ENCODE results near the gene FLYWCH1.

The FLYWCH1 gene

DNA sequence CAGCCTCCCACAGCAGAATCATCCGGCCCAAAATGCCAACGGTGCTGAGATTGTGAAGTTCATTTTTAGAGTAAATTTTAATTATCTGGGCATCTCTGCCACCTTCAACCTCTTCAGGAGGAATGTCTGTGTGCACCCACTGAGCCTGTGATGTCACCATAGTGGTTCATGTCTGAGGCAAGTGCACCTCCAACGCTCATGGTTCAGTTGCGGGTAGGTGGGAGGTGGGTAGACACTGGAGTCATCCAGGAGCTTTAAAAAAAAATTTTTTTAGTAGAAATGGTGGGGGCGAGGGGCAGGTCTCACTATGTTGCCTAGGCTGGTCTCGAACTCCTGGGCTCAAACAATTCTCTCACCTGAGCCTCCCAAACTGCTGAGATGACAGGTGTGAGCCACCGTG lies 1.9 kb downstream of the FLYWCH1 start:
- peak overlapping the region in 2 of 10 experiments; percentile 65 to 79; a peak in 2 of 20 replicates for H3K4me3 ChIP-seq
- H3K4me2 ChIP-seq: peak overlapping the region; percentile 71 to 98 (median 92)

DNA sequence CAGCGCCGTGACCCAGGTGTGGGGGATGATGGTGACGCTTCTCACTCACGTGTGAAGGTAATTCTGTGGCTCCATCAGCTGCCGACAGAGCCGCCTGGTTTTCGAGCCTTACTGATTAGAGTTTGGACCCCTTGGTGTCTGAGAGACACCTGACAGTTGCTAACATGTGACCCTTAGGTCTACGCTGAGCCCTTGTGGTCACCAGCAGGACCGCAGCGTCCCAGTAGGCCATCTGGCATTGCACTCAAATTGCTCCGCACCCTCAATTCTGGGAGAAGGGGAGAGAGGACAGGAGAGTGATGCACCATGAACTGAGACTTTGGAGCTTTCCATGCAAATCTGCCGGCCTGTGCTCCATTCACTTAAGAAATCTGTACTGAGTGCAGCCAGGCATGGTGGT lies 2.5 kb downstream of the FLYWCH1 start:
- Histone ChIP-seq H3K36me3 (peaks cover 15 to 46% (median 35%) of the 10 kb centered on the region in 11 experiments; a peak in 21 of 22 replicates), H3K4me3 (no peak overlapping the region), H3K4me2 (0 out of 22 replicates have a peak overlapping the region, but pooled peaks of 1 of the 11 experiments have one; percentile 83), H3K27me3 (no peaks in the 10 kb centered on the region), H3K9me3 (replicated peaks in 1 of 11) (no peaks in the 10 kb centered on the region), H3K27ac (no peak overlapping the region), H3K9ac (peak overlapping the region in 1 of 11 experiments; percentile 14; a peak in 1 of 22 replicates), H4K20me1 (peaks cover 0 to 12% (median 8%) of the 10 kb centered on the region in 11 experiments; a peak in 9 of 22 replicates), H3K4me1 (peaks cover 18 to 54% (median 36%) of the 10 kb centered on the region in 10 experiments)
- no peak for TF ChIP-seq Cebpa-rat (IDR thresholded peaks at IDR 0.05)

More for the DNA sequence above, 1.9 kb downstream of the FLYWCH1 start:
- no peak for TF ChIP-seq Cebpa-rat (IDR thresholded peaks at IDR 0.05)
- H3K9me3 ChIP-seq (replicated peaks in 1 of 11): no peaks in the 10 kb centered on the region
- no peak overlapping the region for H3K27ac ChIP-seq
- peaks cover 18 to 53% (median 36%) of the 10 kb centered on the region in 10 experiments for H3K4me1 ChIP-seq
- no peaks in the 10 kb centered on the region for H3K27me3 ChIP-seq
- peak overlapping the region in 4 of 11 experiments; percentile 84 to 88 (median 87); a peak in 6 of 22 replicates for H3K9ac ChIP-seq
- peaks cover 14 to 42% (median 29%) of the 10 kb centered on the region in 11 experiments; a peak in 21 of 22 replicates for H3K36me3 ChIP-seq
- H4K20me1 ChIP-seq: peaks cover 0 to 12% (median 8%) of the 10 kb centered on the region in 11 experiments; a peak in 9 of 22 replicates

DNA sequence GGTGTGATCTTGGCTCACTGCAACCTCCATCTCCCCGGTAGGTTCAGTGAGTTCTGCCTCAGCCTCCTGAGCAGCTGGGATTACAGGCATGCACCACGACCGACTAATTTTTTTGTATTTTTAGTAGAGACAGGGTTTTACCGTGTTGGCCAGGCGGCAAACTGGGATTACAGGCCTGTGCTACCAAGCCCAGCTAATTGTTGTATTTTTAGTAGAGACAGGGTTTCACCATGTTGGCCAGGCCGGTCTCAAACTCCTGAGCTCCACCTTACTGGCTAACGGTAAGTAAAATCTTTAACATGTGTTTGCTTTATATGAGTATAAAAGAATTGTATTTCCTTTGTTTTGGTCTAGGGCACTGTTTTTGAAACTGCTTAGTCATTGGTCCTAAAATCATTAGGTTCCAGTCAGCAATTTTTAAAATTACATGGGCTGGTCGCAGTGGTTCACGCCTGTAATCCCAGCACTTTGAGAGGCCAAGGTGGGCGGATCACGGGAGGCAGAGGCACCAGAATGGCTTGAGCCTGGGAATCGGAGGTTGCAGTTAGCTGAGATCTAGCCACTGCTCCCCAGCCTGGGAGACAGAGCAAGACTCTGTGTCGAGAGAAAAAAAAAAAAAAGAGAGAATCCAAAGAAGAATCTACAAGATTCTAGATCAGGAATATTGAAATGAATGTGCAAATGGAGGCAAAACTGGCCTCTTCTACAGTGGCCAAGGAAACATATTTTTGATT lies 3.6 kb downstream of the FLYWCH1 start:
- Histone ChIP-seq H3K4me2 (peak overlapping the region in 7 of 11 experiments; percentile 2 to 83 (median 59); a peak in 12 of 22 replicates), H3K4me1 (peaks cover 18 to 58% (median 36%) of the 10 kb centered on the region in 10 experiments), H3K9ac (peak overlapping the region in 8 of 11 experiments; percentile 3 to 53 (median 42); a peak in 11 of 22 replicates), H3K4me3 (peak overlapping the region in 1 of 10 experiments; percentile 16; a peak in 1 of 20 replicates), H3K27me3 (no peaks in the 10 kb centered on the region), H4K20me1 (peaks cover 0 to 14% (median 8%) of the 10 kb centered on the region in 11 experiments; a peak in 10 of 22 replicates), H3K36me3 (peaks cover 15 to 50% (median 37%) of the 10 kb centered on the region in 11 experiments; a peak in 21 of 22 replicates), H3K27ac (peak overlapping the region in 6 of 11 experiments; percentile 28 to 70 (median 56); a peak in 11 of 22 replicates), H3K9me3 (replicated peaks in 1 of 11) (no peaks in the 10 kb centered on the region)
- no peak for TF ChIP-seq Cebpa-rat (IDR thresholded peaks at IDR 0.05)

DNA sequence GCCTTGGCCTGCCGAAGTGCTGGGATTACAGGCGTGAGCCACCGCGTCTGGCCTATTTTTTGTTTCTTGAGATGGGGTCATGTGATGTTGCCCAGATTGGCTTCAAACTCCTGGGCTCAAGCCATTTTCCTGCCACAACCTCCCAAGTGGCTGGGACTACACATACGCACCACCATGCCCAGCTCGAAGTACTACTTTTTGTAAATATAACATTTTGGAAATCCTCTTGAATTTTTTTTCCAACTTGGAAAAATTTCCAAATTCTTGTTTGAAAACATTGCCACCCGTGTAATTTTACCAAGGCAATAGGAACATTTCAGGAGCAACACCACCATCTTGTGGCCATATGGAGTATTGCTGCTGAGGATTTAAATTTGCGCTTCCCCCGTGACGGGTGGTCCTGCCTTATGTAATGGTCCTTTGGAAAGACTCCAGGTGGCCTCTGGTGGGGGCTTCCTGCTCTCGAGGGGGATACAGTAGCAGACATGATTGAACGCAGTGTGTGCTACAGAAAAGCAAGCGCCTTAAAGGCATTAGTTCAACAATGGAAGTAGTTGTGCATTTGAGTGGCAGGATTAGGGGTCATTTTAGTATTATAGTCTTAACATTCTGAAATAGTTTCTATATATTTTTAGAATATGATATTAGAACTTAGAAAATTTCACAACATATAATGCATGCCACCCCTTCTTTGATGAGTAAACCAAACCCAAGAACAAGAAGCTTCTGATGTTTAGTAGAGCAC lies 8.0 kb downstream of the FLYWCH1 start:
- H4K20me1 ChIP-seq: peaks cover 0 to 9% (median 0%) of the 10 kb centered on the region in 11 experiments; a peak in 5 of 22 replicates
- H3K9me3 ChIP-seq (replicated peaks in 1 of 11): no peaks in the 10 kb centered on the region
- no peak for TF ChIP-seq Cebpa-rat (IDR thresholded peaks at IDR 0.05)
- peaks cover 9 to 34% (median 23%) of the 10 kb centered on the region in 10 experiments; a peak in 19 of 20 replicates for H3K4me1 ChIP-seq
- H3K4me3 ChIP-seq: no peak overlapping the region
- 0 out of 22 replicates have a peak overlapping the region, but pooled peaks of 1 of the 11 experiments have one; percentile 10 for H3K4me2 ChIP-seq
- no peak overlapping the region for H3K27ac ChIP-seq
- H3K9ac ChIP-seq: no peak overlapping the region; a peak in 1 of 22 replicates
- no peaks in the 10 kb centered on the region for H3K27me3 ChIP-seq
- H3K36me3 ChIP-seq: peaks cover 29 to 75% (median 50%) of the 10 kb centered on the region in 11 experiments

DNA sequence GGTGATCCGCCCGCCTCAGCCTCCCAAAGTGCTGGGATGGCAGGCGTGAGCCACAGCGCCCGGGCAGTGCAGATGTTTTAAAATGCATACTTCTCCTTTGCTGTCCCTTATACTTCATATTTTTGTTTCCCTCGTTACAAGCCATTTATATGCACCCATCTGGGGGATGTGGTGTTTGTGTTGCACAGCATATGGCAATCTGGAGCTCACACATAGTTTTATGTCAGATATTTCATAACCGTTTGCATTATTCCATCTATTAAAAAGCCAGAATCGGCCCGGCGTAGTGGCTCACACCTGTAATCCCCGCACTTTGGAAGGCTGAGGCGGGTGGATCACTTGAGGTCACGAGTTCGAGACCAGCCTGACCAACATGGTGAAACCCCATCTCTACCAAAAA lies 11.8 kb downstream of the FLYWCH1 start:
- no peak for TF ChIP-seq Cebpa-rat (IDR thresholded peaks at IDR 0.05)
- Histone ChIP-seq H3K36me3 (peaks cover 22 to 45% (median 29%) of the 10 kb centered on the region in 11 experiments), H3K9ac (no peak overlapping the region), H3K4me1 (peaks cover 10 to 36% (median 20%) of the 10 kb centered on the region in 10 experiments; a peak in 19 of 20 replicates), H4K20me1 (peaks cover 0 to 26% (median 5%) of the 10 kb centered on the region in 11 experiments; a peak in 11 of 22 replicates), H3K27me3 (no peaks in the 10 kb centered on the region), H3K4me3 (no peak overlapping the region), H3K4me2 (peak overlapping the region in 1 of 11 experiments; percentile 23; a peak in 1 of 22 replicates), H3K27ac (no peak overlapping the region), H3K9me3 (replicated peaks in 1 of 11) (no peaks in the 10 kb centered on the region)

DNA sequence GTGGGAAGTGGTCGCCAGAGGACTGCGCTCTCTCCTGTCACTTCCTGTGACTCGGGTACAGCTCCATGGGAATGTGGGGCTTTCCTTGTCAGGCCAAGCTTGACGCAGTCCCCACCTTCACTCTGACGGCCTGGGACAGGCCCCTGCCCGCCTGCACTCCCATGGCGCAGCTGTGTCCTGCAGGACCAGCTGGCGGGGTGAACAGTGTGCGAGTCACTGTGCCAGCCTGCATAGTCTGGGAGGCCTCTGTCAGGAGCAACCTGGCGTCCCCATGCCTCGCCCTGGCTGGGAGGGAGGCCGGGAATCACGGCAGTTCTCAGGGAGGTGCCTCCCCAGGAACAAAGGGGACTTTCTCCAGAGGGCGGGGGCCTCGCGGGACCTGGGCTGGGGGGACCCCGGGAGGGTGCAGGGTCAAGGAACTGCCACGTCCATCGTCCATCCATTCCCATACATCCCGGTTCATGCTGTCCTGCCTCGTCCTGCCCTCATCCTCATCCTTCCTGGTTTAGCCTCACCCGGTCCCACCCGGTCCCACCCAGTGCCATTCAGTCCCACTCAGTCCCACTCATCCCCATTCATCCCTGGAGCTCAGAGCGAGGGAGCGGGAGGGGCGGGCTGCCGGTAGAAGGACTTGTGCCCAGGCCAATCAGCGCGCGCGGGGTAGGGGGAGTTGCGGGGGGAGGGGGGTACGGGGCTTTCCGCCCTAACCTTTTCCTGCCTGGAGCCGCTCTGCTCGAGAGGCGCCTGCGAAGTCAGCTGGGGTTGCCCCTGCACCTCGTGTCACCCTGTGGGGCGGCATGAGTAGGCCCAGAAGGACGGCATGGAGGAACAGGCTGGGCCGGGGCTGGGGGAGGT lies 13.4 kb downstream of the FLYWCH1 start:
- peak overlapping the region in 3 of 11 experiments; percentile 6 to 43 (median 30); a peak in 2 of 22 replicates for H3K9ac ChIP-seq
- H3K4me1 ChIP-seq: peaks cover 10 to 28% (median 16%) of the 10 kb centered on the region in 10 experiments; a peak in 19 of 20 replicates
- no peak overlapping the region for H3K27ac ChIP-seq
- no peak overlapping the region for H3K4me3 ChIP-seq
- peaks cover 0 to 42% (median 5%) of the 10 kb centered on the region in 11 experiments; a peak in 12 of 22 replicates for H4K20me1 ChIP-seq
- peak overlapping the region in 1 of 11 experiments; percentile 10; a peak in 1 of 22 replicates for H3K4me2 ChIP-seq
- no peak for TF ChIP-seq Cebpa-rat (IDR thresholded peaks at IDR 0.05)
- no peaks in the 10 kb centered on the region for H3K9me3 ChIP-seq (replicated peaks in 1 of 11)
- peaks cover 28 to 52% (median 36%) of the 10 kb centered on the region in 11 experiments for H3K36me3 ChIP-seq
- H3K27me3 ChIP-seq: no peaks in the 10 kb centered on the region

DNA sequence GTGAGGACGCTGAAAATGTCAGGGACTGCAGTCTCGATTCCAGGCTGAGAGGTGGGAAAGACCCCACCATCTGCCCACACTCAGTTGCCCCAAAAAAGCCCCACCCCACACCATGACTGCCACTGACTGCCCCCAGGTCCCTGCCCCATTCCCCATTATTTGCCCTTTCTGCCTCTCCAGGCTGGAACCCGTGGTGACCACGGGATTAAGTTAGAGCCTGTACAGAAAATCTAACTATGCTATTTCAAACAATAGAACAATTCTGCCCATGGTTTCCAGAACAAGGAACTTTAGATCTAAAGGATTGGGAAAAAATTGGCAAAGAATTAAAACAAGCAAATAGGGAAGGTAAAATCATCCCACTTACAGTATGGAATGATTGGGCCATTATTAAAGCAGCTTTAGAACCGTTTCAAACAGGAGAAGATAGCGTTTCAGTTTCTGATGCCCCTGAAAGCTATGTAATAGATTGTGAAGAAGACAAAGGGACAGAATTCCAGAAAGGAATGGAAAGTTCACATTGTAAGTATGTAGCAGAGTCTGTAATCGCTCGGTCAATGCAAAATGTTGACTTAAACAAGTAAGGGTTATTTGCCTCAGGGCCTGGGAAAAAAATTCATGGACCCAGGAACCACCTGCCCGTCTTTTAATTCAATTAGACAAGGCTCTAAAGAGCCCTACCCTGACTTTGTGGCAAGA lies 14.4 kb downstream of the FLYWCH1 start:
- Histone ChIP-seq H3K36me3 (peaks cover 30 to 53% (median 41%) of the 10 kb centered on the region in 11 experiments), H3K27me3 (no peaks in the 10 kb centered on the region), H3K4me3 (no peak overlapping the region), H3K4me1 (peaks cover 10 to 28% (median 16%) of the 10 kb centered on the region in 10 experiments; a peak in 19 of 20 replicates), H3K9me3 (replicated peaks in 1 of 11) (no peaks in the 10 kb centered on the region), H3K9ac (no peak overlapping the region), H3K27ac (no peak overlapping the region), H3K4me2 (peak overlapping the region in 2 of 11 experiments; percentile 74 to 79; a peak in 2 of 22 replicates), H4K20me1 (peaks cover 0 to 46% (median 5%) of the 10 kb centered on the region in 11 experiments; a peak in 11 of 22 replicates)
- no peak for TF ChIP-seq Cebpa-rat (IDR thresholded peaks at IDR 0.05)
